Endothelial cell of umbilical vein (primary cell): ENCODE data around the gene RSBN1. TPM values are rescaled to one million over a fixed set of nuclear protein-coding genes. Genes with fewer than 3 reads are reported as not detected.

Experiments
- BruUV-seq: library from RNA; stranded (reverse); fragments of 400-500 nt; replicated peaks from 2 replicates; lab custom pipeline; 2021; lab: Mats Ljungman, UMichigan
- CTCF ChIA-PET: fragments of 300-600, 350-600 bp; sonication (Branson Sonifier 250); formaldehyde crosslinking; loops from one replicate; lab custom pipeline; 2021; ENCODE audit warnings: antibody characterized with exemption, inconsistent platforms; lab: Charles Lee
- POLR2A ChIA-PET: fragments of 300-600, 350-600 bp; sonication (Branson Sonifier 250); formaldehyde crosslinking; loops from one replicate; lab custom pipeline; 2021; ENCODE audit warnings: antibody characterized with exemption, inconsistent platforms; lab: Charles Lee
- DNase-seq: peaks from one replicate; pipeline ENCODE4 v3.0.0-alpha.2; 2011; ENCODE audit warnings: low read depth, low spot score
- FAIRE-seq: peaks from 2 replicates; lab custom pipeline; 2011; peaks lifted over from hg19 to GRCh38; lab: Jason Lieb, UNC
- H2AFZ ChIP-seq: 2 replicates; pipeline ENCODE4 v1.6.0; 2012; ENCODE audit warnings: low read depth, low read length, control low read depth, inconsistent platforms
- H3K27ac ChIP-seq: 2 replicates; pipeline ENCODE4 v1.5.1; 2011; ENCODE audit warnings: low read depth, mild to moderate bottlenecking, control low read depth, low read length, moderate library complexity; ENCODE audit not compliant: insufficient read depth
- H3K27me3 ChIP-seq, 2 experiments: 2 replicates each; pipeline versions ENCODE4 v1.6.0 to v1.6.1; 2011; ENCODE audit warnings: low read length in 2 of 2, mixed read lengths in 1 of 2; ENCODE audit not compliant: control insufficient read depth in 2 of 2, insufficient read depth in 2 of 2
- H3K36me3 ChIP-seq, 2 experiments: 2 replicates in 1 of 2; 3 replicates in 1 of 2; pipeline ENCODE4 v1.5.1; 2011; ENCODE audit warnings: low read length in 2 of 2, mild to moderate bottlenecking in 1 of 2, moderate library complexity in 1 of 2; ENCODE audit not compliant: control insufficient read depth in 2 of 2, insufficient read depth in 2 of 2; ENCODE audit errors: extremely low read depth in 1 of 2
- H3K4me1 ChIP-seq: 3 replicates; pipeline ENCODE4 v1.5.1; 2011; ENCODE audit warnings: mild to moderate bottlenecking, low read length; ENCODE audit not compliant: control insufficient read depth, insufficient read depth; ENCODE audit errors: extremely low read depth
- H3K4me2 ChIP-seq: 2 replicates; pipeline ENCODE4 v1.6.1; 2011; ENCODE audit warnings: low read length, control low read depth, mixed read lengths; ENCODE audit not compliant: insufficient read depth
- H3K4me3 ChIP-seq, 3 experiments: fragments of 200-600 bp in 1 of 3; sonication (generic), shearing (Covaris generic) in 1 of 3; replicated peaks in 1 of 3; 2 replicates each; pipeline ENCODE4 v1.5.1; 2011 to 2016; ENCODE audit warnings: control low read depth in 3 of 3, low read length in 3 of 3, mild to moderate bottlenecking in 2 of 3, inconsistent platforms in 1 of 3, low read depth in 1 of 3, moderate library complexity in 1 of 3; ENCODE audit not compliant: insufficient read depth in 1 of 3
- H3K79me2 ChIP-seq: 2 replicates; pipeline ENCODE4 v1.6.0; 2012; ENCODE audit warnings: low read length, inconsistent platforms; ENCODE audit not compliant: control insufficient read depth, insufficient read depth
- H3K9ac ChIP-seq: replicated peaks from 2 replicates; pipeline ENCODE3; 2011; ENCODE audit warnings: low read length, control low read depth; ENCODE audit not compliant: insufficient read depth; ENCODE audit errors: extremely low read depth
- H3K9me1 ChIP-seq: replicated peaks from 3 replicates; pipeline ENCODE4 v1.6.0; 2011; ENCODE audit warnings: mild to moderate bottlenecking, low read length; ENCODE audit not compliant: control insufficient read depth, insufficient read depth; ENCODE audit errors: extremely low read depth
- H3K9me3 ChIP-seq: replicated peaks from 2 replicates; pipeline ENCODE4 v1.5.1; 2012; ENCODE audit warnings: low read length, inconsistent platforms; ENCODE audit not compliant: control insufficient read depth, insufficient read depth
- H4K20me1 ChIP-seq: replicated peaks from 2 replicates; pipeline ENCODE3; 2011; ENCODE audit warnings: mild to moderate bottlenecking, low read length; ENCODE audit not compliant: control insufficient read depth, insufficient read depth; ENCODE audit errors: extremely low read depth
- EZH2 ChIP-seq: IDR thresholded peaks from 2 replicates; pipeline ENCODE4 v1.6.1; 2012; ENCODE audit warnings: borderline replicate concordance, low read depth, mild to moderate bottlenecking, moderate library complexity, low read length, inconsistent platforms; ENCODE audit not compliant: severe bottlenecking
- FOS ChIP-seq: IDR thresholded peaks from 2 replicates; pipeline ENCODE4 v1.6.1; 2011; ENCODE audit warnings: mild to moderate bottlenecking, low read length, moderate library complexity, borderline replicate concordance; ENCODE audit not compliant: insufficient read depth
- GATA2 ChIP-seq: IDR thresholded peaks from 2 replicates; pipeline ENCODE4 v1.7.0; 2011; ENCODE audit warnings: low read depth, mild to moderate bottlenecking, moderate library complexity, mixed read lengths, low read length; ENCODE audit not compliant: insufficient read length, insufficient read depth
- JUN ChIP-seq: IDR thresholded peaks from 2 replicates; pipeline ENCODE4 v1.6.1; 2011; ENCODE audit warnings: borderline replicate concordance, low read depth; ENCODE audit not compliant: insufficient read length, insufficient read depth
- MAX ChIP-seq: IDR thresholded peaks from 2 replicates; pipeline ENCODE4 v1.6.1; 2011; ENCODE audit not compliant: insufficient read depth, insufficient read length
- MYC ChIP-seq: IDR thresholded peaks from one replicate; pipeline ENCODE4 v1.6.1; 2011; ENCODE audit warnings: mild to moderate bottlenecking, low read depth, low read length
- POLR2A ChIP-seq: IDR thresholded peaks from 2 replicates; pipeline ENCODE4 v1.6.1; 2012; ENCODE audit warnings: low read depth, mild to moderate bottlenecking, control low read depth, low read length
- POLR2AphosphoS5 ChIP-seq: IDR thresholded peaks from 2 replicates; pipeline ENCODE4 v1.6.1; 2012; ENCODE audit warnings: low read depth, mild to moderate bottlenecking, control low read depth, low read length, moderate library complexity; ENCODE audit not compliant: insufficient read depth
- dilution Hi-C: fragments of 300-500 bp; cut with MboI; formaldehyde crosslinking; loops from one replicate; pipeline ENCODE4 v1.15.0; 2019; ENCODE audit warnings: low sequenced_read_pairs; ENCODE audit not compliant: extremely low pct_ligation_motif_present
- intact Hi-C: fragments of 100-400 bp; cut with micrococcal nuclease; formaldehyde crosslinking; loops from one replicate; pipeline ENCODE4 v1.10.0; 2022
- polyA plus RNA-seq, 4 experiments: library from polyadenylated mRNA; depleted of rRNA in 3 of 4; stranded (reverse) in 3 of 4; unstranded in 1 of 4; fragments of >200 nt; gene quantifications; 2 replicates each; pipeline versions ENCODE4 v1.2.1 to v1.2.3, GENCODE V29; 2011 to 2012; ENCODE audit warnings: missing spikeins in 1 of 4
- total RNA-seq: library from RNA; stranded (reverse); gene quantifications from 2 replicates; pipeline ENCODE4 v1.2.3, GENCODE V29; 2021
- TF ChIP-seq, protein P1 (sequence below), 2 donors: IDR thresholded peaks; 1 replicate in 1 of 2; 2 replicates in 1 of 2; pipeline ENCODE4 v1.5.1; 2011; ENCODE audit warnings: low read length in 2 of 2, mild to moderate bottlenecking in 2 of 2, moderate library complexity in 2 of 2, control low read depth in 1 of 2, inconsistent platforms in 1 of 2, low read depth in 1 of 2; ENCODE audit not compliant: insufficient read depth in 1 of 2; ENCODE audit errors: extremely low read depth in 1 of 2

The RSBN1 gene
- total and polyA plus RNA-seq, 2 donors (not counting 3 experiments of a cell fraction or from before 2014, with no cell fraction given), result 4.0 to 13.4 TPM

DNA sequence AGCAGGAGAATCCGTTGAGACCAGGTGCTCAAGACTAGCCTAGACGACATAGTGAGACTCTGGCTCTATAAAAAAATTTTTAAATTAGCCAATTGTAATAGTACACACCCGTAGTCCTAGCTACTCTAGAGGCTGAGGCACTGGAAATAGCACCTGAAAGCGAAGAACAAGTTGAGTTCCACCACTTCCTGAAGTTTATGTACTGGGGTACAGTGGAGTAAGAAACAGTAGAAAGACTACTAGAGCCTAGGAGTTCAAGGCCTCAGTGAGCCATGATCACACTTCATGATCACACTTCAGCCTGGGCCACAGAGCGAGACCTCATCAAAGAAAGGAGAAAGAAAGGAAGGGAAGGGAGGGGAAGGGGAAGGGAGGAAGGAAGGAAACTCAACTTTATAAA is 19.8 kb downstream of the RSBN1 start:
- CTCF ChIA-PET, result interaction anchor here (0.6 to 1.1 kb wide), 2 partner anchors 16 to 20 kb away, joined by 3 read pairs; partner anchors contain the start of gene RSBN1
- POLR2A ChIA-PET, result no interaction called here
- FAIRE-seq, result peak; percentile 55

More for the DNA sequence above, 19.8 kb downstream of the RSBN1 start:
- Histone ChIP-seq H3K36me3 (peaks cover 0 to 2% of the 10 kb centered on the region in 2 experiments), H3K9ac (no peak overlapping the region), H3K4me3 (no peak overlapping the region), H3K9me3 (no peaks in the 10 kb centered on the region), H3K4me1 (peaks cover 5% of the 10 kb centered on the region), H3K9me1 (no peaks in the 10 kb centered on the region), H3K4me2 (no peak overlapping the region), H3K27ac (no peak overlapping the region), H3K27me3 (no peaks in the 10 kb centered on the region), H3K79me2 (peaks cover 31% of the 10 kb centered on the region), H2AFZ (no peak overlapping the region), H4K20me1 (no peaks in the 10 kb centered on the region)
- DNase-seq, result no peak
- no TSS peak for BruUV-seq
- dilution Hi-C loops (no loop called here), intact Hi-C loops (no loop called here)
- no peak for TF ChIP-seq POLR2AphosphoS5
- no peak for TF ChIP-seq FOS
- no peak for TF ChIP-seq EZH2
- TF ChIP-seq, protein P1, sequence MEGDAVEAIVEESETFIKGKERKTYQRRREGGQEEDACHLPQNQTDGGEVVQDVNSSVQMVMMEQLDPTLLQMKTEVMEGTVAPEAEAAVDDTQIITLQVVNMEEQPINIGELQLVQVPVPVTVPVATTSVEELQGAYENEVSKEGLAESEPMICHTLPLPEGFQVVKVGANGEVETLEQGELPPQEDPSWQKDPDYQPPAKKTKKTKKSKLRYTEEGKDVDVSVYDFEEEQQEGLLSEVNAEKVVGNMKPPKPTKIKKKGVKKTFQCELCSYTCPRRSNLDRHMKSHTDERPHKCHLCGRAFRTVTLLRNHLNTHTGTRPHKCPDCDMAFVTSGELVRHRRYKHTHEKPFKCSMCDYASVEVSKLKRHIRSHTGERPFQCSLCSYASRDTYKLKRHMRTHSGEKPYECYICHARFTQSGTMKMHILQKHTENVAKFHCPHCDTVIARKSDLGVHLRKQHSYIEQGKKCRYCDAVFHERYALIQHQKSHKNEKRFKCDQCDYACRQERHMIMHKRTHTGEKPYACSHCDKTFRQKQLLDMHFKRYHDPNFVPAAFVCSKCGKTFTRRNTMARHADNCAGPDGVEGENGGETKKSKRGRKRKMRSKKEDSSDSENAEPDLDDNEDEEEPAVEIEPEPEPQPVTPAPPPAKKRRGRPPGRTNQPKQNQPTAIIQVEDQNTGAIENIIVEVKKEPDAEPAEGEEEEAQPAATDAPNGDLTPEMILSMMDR (IDR thresholded peaks at IDR 0.05; ENCODE audit: extremely low read depth in 1 of 2, insufficient read depth in 1 of 2, low read depth in 1 of 2, low read length in 2 of 2), result no peak
- no peak for TF ChIP-seq JUN
- no peak for TF ChIP-seq GATA2
- TF ChIP-seq POLR2A, result no peak
- TF ChIP-seq MAX, result no peak
- TF ChIP-seq MYC, result no peak
